ENCODE data around the gene DNASE1L1.

DNA sequence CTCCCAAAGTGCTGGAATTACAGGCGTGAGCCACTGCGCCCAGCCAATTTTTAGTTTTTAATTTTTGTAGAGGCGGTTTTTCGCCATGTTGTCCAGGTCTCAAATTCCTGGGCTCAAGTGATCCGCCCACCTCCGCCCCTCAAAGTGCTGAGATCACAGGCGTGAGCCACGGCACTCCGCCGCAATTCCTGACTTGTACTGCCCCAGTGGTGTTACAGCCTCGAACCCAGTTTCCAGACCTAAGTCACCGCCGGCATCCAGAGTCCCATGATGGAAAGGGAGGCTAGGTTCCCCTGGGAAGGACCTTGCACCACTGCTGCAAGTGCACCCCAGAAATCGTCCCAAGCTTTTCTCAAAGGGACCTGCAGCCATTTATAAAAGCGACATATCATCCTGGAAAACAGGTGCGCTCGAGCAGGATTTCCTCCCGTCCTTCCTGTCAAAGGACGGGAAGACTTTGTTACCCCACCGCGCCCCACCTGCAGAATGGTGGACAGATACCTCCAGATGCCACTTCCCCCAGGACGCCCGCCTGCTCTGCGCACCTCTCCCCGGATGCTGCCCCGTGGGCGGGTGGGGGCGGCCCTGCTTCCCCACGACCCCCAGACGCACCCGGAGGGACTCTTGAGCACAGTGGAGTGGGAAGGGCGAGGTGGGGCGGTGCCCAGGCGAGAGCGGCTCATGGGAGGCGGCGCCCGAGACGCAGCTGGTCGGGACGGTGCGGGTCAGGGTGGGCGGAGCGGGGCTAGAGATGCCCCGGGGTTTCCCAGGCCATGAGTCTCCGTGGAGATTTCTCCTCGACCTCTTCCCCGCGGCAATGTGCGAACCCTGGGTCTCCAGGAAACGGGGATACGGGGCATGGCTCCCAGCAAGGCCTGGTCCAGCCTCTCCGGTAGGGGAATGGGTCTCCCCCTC, 11.8 kb downstream of the DNASE1L1 start:
- TF ChIP-seq CTCF (IDR thresholded peaks at IDR 0.05; ENCODE audit: poor library complexity, severe bottlenecking): no peak
- TF ChIP-seq TAF1 (IDR thresholded peaks at IDR 0.05; ENCODE audit: low read depth): no peak
- TF ChIP-seq RAD21 (conservative IDR thresholded peaks at IDR 0.05): no peak
- TF ChIP-seq EP300 (conservative IDR thresholded peaks at IDR 0.05; ENCODE audit: poor library complexity, severe bottlenecking): no peak
- TF ChIP-seq POLR2AphosphoS5 (IDR thresholded peaks at IDR 0.05): no peak
- TF ChIP-seq EZH2 (IDR thresholded peaks at IDR 0.05; ENCODE audit: borderline replicate concordance, insufficient read depth, low read length, poor library complexity, severe bottlenecking): no peak
- no peak for TF ChIP-seq REST (IDR thresholded peaks at IDR 0.05; ENCODE audit: borderline replicate concordance)
- TF ChIP-seq SMC3 (conservative IDR thresholded peaks at IDR 0.05; ENCODE audit: poor library complexity): no peak
- no peak for TF ChIP-seq MXI1 (conservative IDR thresholded peaks at IDR 0.05; ENCODE audit: poor library complexity, severe bottlenecking)

Data from neural cell (in vitro differentiated cells).